ENCODE results near the gene LETM1.

Gene LETM1

DNA sequence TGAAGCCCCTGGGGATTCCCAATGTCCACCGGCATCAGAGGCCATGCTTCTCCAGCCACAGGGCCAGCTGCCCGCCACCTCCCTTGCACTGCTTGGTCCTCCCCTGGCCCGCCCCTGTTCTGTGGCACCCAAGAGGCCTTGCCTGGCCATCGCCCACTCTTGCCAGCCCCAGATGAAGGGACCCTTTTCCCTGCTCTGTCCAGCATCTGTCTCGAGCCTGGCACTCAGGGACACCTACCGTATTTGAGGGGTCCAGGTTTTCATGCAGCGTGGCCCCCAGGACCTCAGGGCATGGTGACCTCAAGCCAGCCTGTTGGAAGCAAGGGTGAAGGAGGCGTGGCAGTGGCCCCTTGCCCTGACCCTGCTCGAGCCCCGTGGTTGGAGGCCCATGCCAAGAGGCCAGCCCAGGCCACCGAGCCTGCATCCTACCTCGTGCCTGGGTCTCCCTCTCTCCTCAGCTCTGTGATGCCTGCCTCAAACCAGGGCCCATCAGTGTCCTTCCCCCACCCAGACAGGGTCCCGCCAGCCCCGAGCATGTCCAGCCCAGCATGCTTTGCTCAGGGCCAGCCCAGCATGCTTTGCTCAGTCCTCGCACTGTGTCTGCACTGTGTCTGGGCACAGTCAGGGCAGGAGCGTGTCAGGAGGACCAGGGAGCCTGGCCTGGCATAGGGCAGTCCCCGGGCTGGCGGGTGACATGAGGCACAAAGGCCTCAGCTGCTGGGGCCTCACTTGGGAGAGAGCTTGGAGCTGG is 77.1 kb downstream of the LETM1 start:
- no peak for DNase-seq (ENCODE audit: low read depth in 2 of 2)

DNA sequence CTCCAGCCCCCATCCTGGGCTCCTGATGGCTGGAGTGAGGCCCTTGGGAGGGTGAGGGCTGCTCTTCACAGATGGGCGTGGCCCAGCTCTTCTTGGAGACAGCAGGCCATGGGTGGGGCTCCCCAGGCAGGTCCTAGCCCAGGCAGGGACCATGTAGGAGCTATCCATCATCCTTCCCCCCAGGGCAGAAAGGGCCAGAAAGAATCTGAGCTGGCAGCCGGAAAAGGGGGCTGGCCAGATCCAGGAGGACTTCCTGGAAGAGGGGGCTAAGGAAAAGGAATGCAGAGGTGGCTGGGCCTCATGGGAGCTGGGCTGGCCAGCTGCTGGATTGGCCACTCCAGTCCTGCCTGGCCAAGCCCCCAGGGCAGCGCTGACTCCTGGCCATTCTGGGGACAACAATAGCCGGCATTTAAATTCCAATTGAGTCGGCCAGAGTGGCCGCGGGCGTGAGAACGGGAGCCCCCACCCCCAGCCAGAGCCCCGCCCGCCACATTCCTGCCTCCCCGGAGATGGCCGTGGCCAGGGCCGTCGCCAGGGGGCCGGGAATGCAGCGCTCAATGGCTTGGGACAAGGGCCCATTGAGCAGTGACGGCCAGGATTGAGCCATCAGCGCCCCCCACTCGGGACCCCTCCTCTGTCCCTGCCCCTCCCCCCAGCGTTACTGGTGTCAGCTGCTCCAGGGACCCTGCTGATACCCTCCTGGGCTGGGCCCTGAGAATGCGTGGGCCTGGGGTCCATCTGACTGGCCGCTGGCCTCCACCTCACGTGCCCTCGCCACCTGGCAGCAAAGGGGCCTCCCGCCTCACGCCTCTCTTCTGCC is 77.9 kb downstream of the LETM1 start:
- no peak for DNase-seq (ENCODE audit: low read depth in 2 of 2)

DNA sequence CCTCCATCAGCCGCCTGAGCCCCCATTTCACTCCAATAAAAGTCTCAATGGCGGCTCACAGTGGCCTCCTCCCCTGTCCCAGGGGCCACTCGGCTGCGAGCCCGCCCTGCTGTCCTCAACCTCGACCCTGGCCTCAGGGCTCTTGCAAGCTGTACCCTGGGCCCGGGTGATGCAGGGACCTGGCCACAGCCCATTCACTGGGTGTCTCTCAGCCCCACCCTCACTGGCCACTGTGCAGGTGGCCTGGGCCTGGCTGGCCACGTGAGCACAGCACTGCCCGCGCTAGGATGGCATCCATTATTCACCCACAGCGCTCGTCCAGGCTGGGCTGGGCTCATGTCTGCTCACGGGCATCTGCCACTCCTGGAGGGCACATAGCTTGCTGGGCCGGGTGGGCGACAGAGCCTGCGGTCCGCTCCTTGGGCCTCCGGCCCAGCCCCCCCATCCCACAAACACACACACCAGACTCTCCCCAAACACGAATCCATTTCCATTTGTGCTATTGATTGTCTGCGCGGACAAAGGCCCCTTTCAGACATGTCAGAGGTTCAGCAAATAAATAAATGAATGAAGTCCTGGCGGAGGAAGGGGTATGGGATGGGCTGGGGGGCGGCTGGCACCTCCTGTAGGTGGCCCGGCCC is 79.3 kb downstream of the LETM1 start:
- DNase-seq (ENCODE audit: low read depth in 2 of 2), result no peak

DNA sequence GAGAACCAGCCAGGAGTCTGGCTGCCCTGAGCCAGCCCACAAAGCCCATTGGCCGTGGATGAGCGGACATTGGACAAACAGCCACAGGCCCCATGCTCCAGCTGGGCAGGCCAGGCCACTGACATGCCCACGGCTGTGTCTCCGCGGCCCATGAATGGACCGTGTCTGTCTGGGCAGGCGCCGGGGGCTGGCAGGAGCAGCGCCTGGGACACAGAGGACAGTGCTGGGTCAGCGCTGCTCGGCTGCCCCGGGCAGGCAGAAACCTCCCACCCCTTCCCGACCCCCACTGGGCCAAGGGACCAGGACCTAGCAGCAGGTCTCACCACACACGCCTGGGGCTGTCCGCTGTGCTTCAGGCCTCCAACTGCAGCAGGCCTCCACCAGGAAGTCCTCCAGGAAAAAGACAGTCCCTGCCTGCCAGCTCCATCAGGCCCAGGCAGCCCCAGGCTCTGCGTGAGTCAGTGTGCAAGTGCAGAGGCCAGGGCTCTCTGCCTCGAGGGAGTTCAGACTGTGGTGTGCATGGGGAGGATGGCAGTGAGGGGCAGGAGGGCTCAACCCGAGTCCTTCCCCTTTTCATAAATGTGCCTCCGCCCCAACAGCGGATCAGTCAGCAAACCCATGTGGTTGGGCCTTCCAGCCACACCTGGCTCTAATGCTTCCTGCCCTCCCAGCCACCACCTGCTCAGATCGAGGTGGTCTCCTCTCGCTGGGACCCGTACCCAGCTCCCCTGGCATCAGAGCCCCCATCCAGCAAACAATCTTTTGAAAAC is 80.0 kb downstream of the LETM1 start:
- no peak for DNase-seq (ENCODE audit: low read depth in 2 of 2)

DNA sequence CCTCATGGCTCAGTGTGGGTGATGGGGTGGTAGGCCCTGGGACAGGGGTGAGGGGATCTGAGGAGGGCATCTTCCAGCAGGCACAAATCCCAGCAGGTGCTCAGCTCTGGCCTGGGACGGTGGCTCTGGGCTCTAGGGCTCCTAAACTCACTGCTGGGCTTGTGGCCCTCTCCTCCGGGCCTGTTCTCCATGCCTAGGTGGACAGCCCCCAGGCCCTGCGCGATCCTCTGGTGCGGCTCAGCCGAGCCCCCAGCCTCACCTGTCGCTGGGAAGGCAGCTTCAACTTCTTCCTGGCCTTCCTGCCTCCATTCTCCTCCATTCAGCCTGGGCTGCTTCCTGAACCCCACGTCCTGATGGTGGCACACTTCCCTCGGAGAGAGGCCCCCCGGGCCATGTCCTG is 82.2 kb downstream of the LETM1 start:
- no peak for DNase-seq (ENCODE audit: low read depth in 2 of 2)

DNA sequence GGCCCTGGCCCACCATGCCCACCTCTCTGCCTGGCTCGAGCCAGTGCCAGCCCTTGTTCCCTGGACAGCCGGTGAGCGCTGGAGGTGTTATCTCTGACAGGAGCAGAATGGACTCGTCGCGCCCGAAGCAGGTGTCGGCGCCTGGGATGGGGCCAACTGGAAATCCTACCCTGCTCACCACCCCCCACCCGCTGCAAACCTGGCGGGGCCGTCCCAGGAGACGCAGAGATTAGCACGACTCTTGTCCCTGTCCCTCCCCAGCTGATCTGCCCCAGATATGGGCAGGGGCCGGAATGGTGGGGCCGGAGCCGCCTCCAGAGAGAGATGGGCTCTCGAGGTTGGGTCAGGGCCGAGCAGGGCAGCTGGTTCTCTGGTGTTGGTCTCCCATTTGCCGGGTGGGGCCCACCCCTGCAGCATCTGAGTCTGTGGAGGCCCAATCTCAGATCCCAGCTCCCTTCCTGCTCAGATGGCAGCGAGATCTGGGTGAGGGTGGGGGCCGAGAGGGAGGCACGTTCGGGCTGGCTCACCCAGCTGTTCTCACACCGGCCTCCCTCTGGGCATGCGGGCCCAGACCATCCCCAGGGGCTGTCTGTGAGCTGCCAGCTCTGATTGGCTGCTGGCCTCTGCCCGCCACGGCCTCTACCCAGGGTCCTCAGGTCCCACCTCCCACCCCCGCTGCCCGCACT is 83.0 kb downstream of the LETM1 start:
- no peak for DNase-seq (ENCODE audit: low read depth in 2 of 2)

DNA sequence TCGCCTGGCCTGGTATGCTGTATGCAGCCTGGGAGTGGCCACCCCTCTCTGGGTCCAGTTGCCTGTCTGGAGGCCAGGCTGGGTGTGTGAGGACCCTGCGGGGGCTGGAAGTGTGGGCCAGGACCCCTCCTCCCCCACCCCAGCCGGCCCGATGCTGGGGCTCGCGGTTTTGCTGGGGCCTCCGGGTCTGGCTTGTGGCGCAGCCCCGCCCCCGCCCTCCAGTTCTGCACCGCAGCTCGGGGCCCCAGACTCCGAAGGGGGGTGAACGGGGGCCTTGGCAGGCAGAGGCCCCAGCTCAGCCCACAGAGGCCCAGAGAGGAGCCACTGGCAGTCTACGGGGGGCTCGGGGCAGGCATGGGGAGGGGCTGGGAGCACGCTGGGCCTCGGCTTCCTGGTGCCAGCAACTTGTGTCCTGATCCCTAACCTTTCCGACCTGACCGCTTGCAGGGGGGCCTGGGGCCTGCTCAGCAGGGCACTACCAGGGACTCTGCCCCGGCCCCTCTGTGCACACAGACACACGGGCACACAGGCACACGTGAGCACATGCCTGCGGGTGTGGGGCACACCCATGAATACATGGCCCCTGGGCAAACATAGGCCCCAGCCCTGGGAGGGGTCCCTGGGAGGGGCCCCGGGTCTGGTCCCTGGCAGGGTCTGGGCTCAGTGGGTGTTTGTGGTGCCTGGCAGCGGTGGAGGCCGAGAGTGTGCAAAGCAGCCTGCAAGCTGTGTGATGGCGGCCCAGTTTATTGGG is 84.2 kb downstream of the LETM1 start:
- DNase-seq (ENCODE audit: low read depth in 2 of 2), result no peak

DNA sequence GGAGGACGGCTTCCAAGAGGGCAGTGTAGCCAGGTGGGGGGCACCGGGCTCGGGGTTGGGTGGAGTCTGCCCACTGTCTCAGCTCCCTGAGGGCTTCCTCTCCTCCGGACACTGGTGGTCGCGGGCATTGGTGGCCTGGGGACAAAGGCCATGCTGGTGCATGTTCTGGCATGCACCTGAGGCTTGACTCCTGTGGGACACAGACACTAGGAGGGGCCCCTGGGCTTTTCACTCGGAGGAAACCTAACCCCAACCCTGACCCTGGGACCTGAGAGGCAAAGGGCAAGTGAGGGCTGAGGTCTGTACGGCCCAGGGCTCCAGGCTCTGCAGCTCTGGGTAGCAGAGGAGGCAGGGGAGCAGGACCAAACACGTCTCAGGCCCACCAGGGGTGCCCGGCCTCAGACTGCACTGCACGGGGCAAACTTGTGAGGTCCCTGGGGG is 85.1 kb downstream of the LETM1 start:
- no peak for DNase-seq (ENCODE audit: low read depth in 2 of 2)

DNA sequence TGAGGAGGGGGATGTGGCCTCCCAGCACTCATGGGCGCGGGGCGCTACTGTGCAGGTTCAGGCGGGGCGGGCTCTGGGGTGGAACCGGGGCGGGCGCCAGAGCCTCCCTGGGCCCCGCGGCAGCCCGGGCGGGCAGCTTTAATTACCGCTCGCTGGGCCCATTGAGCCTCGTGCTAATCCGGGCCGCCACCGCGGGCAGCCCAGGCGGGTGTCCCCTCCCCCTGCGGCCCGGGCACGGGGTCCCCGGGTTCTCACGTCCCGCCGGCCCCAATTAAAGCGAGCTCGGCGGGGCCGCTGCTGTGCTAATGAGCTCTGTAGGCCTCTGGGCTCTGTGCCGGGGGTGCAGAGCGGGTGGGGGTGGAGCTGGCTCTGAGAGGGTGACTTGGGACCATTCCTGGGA is 85.7 kb downstream of the LETM1 start:
- no peak for DNase-seq (ENCODE audit: low read depth in 2 of 2)

DNA sequence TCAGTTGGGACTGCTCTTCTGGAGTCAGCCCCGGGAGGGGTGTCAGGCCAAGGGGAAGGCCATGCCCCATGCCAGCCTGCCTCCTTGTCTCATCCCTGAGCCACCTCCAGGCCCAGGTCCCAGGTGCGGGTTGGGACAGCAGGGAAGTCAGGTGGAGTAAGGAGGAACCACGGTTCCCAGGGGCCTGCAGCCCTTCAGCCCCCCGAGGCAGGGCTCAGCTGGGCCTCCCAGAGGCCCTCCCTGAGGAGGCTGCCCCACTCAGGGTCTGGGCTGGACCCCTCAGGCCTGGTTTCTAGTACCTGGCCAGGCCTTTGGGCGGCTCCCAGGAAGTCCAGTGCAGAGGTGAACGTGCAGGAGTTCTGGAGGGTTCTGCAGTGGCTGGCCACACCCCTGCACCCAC is 86.3 kb downstream of the LETM1 start:
- no peak for DNase-seq (ENCODE audit: low read depth in 2 of 2)

DNA sequence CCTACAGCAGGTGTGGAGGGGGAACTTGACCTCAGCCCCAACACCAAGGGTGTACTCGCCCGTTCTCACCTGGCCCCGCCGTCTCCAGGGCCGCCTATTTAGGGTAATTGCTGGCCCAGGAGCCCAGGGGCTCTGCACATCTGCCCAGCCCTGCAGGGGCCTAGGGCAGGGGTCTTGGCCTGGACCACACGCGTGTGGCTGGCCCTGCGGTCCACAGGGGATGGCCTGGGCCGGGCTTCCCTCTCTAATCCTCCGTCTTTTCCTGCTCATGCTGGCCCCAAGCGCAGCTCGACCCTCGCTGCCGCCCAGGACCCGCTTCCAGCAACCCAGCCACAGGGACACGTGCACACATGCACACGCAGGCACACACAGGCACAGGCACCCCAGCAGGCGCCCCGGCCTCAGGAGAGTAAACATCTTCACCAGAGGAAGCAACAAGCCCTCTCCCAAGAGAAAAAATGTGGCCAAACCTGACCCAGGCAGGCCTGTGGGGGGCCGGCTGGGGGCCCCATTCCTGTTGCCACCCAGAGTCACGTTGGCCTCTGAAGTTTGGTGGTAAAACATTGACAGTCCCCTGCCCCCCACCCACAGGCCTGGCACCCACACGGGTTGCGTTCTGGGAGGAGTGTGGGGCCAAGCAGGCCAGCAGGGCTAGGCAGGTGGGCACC is 87.5 kb downstream of the LETM1 start:
- no peak for DNase-seq (ENCODE audit: low read depth in 2 of 2)

DNA sequence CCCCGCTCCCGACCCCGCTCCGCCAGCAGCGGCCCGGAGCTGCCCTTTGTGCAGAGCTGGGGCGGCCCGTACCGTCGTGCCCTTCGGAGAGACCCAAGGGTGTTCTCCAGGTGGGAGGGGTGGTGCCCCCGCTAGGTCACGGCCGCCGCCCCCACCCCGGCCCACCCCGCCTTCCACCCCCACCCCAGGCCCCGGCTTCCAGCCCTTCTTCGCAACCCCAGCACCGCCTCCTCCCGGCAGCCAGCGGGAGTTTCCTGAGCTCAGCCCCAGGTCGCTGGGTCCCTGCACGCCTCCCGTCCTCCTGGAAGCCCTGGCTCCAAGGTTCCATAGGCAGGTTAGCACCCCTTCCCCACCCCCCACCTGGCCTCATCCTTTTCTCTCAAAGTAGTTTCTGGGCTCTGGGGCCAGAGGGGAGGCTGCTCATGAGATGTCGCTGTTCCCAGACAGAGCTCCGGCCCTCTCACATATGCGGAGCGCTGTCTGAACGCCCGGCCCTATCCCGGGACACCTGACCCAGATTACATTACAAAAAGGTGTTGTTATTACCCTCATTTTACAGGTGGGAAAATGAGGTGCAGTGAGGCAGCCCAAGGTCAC is 88.1 kb downstream of the LETM1 start:
- no peak for DNase-seq (ENCODE audit: low read depth in 2 of 2)

DNA sequence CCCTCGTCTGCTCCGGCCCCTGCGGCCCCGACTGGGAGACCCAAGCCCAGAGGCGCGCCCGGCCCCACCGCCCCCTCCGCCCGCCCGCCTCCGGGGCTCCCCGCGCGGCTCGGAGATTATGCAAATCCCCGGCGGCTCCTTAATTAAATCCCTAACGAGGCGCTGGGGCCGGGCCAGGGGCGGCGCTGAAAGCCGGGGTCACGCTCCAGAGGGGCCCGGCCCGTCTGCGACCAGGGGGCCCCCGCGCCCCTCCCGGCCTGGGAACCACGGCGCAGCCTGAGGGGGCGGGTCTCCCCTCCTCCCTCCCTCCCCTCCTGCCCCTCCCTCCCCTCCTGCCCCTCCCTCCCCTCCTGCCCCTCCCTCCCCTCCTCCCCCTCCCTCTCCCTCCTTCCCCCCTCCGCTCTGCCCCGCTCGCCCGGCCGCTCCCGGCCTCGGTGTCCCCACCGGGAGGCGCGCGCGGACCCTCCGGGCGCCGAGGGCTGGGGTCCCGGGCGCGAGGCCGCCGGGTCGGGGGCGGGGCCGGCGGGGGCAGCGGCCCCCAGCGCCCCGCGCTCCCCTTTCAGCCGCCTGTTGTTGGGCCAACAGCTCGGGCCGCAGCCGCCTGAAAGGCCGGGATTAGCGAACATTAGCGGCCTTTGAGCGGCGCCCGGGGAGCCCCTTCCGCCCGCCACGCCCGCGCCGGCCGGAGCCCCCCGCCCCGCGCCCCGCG is 88.7 kb downstream of the LETM1 start:
- DNase-seq (ENCODE audit: low read depth in 2 of 2), result no peak

DNA sequence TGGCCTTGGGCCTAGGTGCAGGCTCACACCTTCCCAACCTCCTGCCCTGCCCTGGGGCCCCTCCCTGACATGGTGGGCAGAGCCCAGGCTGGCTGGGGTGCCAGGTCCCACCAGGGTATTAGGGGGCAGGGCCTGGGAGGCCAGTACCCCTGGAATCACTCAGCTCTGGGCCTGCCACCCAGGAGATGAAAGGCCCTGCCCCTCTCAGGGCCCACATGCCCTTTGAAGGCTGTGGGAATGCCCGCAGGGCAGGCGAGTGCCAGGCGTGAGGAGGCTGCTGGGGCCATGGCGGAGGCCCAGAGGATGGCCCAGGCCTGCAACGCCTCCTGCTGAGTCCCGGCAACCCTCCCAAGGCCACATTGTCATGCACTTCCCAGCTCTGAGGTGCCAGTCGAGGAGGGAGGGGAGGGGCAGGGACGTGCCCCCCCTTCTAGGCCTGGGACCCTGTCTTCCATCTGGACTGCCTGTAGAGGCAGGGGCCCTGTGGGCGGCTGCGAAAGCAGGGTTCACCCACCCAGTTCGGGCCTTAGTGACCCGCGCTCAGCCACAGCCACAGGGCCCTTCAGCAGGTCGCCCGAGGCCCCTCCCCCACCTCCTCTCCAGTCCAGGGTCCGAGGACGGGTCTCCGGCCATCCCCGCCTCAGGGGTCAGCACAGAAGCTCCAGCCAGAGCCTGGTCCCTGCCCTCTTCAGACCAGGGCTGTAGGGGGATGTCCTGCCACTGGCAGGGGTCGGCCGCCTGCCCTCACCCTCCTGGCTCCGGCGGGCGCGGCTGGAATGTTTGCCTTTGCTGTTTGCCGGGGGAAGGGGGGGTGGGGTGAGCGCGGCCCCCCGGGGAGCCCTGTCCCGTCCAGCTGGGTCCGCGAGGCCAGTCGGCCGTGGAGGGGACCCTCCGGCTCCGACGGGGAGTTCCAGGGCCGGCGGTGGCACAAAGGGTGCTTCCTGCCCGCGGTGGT is 89.6 kb downstream of the LETM1 start:
- no peak for DNase-seq (ENCODE audit: low read depth in 2 of 2)

DNA sequence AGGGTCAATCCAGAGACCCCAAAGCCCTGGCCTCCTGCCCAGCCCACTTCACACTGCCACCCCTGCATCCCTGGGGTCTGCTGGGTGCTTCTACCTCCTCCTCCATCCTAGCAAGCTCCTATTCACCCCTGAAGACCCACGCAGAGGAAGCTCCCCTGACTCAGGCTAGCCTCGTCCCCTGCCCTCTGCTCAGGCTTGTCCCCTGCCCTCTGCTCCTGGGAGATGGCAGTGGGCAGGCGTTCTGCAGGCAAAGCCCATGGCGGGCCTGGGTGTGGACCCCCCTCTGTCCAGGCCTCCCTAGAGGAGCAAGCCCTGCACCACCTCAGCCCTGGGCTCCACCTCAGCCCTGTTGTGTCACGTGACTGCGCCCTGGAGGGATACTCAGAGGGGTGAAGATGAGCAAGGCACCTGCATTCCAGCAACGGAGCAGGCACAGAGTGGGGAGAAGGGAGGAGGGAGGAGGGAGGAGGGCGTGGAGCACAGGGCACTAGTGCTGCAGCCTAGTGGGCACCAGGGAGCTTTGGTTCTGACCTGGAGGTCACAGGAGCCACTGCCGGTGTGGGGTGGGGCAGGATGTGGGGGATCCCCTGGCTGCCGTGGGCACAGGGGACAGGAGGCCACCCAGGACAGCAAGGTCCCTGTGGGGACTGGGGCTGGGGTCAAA is 90.4 kb downstream of the LETM1 start:
- no peak for DNase-seq (ENCODE audit: low read depth in 2 of 2)

DNA sequence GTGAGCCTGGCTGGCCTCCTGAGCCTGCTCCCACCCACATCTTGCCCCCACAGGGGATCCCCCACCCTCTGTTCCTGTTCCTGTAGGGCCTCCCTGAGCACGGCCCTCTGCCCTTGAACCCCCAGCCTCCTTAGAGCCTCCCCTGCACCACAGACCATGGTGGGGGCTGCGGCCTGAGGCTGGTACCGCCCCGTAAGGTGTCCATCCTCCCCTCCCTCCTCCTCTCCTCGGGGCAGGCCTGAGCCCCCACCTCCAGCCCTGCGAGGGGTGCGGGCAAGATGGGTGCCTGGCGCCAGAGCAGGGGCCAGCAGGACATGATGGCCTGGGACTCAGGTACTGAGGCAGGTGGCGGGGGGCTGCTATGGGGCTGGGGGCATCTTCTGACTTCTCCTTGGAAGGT is 91.3 kb downstream of the LETM1 start:
- no peak for DNase-seq (ENCODE audit: low read depth in 2 of 2)

DNA sequence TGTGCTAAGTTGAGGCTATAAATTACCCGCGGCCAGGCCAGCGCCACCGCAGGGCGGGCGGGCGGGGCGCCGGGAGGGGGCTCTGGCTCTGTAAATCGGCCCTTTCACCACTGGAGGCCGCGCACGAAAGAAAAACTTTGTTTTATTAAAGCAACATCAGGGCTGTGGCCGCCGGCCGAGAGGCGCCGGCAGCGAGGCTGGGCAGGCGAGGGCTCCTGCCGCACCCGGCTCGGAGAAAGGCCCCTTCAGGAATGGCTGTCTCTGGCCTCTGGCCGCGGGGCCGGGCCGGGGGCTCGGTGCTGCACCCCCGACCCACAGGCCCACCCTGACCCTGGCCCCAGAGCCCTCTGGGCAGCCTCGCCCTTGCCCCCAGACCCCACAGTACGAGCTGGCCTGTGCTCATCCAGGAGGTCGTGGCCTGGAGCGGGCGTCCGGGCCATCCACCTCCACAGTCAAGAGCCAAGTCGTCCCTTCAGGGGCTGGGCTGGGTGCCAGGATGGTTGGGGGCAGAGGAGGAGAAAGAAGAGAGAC is 92.3 kb downstream of the LETM1 start:
- no peak for DNase-seq (ENCODE audit: low read depth in 2 of 2)
